NCI-H2196 (cell line): Measurements from ENCODE around the gene EMILIN3.

Experiments
- DNase-seq: peaks from one replicate; lab custom pipeline; 2025; ENCODE audit not compliant: unreplicated experiment; lab: John Stamatoyannopoulos, UW

EMILIN3 gene

DNA sequence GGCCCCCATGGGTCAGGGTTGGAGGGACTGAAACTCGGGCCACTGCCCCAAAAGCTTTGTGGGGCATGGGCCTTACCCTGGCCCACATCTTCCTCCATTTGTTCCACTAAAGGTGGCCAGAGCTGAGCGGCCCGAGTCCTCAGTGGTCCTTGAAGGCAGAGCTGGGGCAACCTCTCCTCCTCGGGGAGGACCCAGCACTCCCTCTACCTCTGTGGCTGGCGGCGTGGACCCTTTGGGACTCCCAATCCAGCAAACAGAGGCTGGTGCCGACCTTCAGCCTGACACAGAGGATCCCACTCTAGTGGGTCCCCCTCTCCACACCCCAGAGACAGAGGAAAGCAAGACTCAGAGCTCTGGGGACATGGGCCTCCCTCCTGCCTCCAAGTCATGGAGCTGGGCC is 16.7 kb downstream of the EMILIN3 start:
- DNase-seq = no peak

GRCh38 chr20:41349266-41349665 is 17.4 kb downstream of the EMILIN3 start:
- DNase-seq = no peak

GRCh38 chr20:41348430-41349172 is 18.0 kb downstream of the EMILIN3 start:
- no peak for DNase-seq

DNA sequence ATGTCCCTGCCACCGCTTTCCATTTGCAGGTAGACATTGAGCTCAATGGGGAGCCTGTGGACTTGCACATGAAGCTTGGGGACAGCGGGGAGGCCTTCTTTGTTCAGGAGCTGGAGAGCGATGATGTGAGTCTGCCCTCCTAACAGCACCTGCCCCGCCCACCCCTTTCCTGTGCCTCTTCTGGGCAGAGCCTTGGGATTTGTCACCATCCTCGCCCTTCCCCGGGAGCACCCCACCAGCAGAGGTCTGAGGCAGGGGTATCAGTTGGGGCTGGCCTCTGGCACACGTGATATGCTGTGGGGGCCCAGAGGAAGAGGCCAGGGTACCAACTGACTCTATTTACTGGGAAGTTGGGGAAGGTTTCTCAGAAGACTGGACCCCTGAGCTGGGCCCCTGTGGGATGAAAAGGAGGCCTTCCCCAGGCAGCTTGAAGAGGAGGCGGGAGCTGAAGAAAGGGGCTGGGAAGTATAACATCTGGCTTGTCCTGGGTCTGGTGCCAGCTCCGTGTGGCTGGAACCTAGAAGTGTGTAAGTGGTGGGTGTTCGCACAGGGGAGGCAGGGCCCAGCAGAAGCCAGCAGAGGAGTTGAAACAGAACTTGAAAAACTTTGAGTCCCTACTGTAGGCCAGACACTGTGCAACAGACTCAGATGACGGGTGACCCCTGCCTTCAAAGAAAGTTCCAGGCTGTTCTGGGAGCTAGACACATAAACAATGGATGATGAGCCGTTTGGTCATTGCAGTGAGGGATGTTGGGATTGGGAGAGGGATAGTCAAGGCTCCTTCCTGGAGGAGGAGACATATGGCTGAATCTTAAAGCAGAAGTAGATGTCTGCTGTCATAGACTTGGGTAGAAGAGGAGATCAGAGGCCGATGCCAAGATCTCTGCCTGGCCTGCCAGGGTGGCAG is 18.8 kb downstream of the EMILIN3 start:
- no peak for DNase-seq

- no peak for DNase-seq
Observed at GRCh38 chr20:41345729-41346067, 20.9 kb downstream of the EMILIN3 start.

GRCh38 chr20:41344938-41345728 is 21.5 kb downstream of the EMILIN3 start:
- DNase-seq = no peak

GRCh38 chr20:41344477-41344876 is 22.1 kb downstream of the EMILIN3 start:
- DNase-seq = no peak

- DNase-seq = no peak
Observed at GRCh38 chr20:41342474-41343464, 23.8 kb downstream of the EMILIN3 start.

GRCh38 chr20:41340327-41341055 is 26.1 kb downstream of the EMILIN3 start, which contains the start of gene LPIN3:
LPIN3 (plus strand) TSS chr20:41340821; CDS start chr20:41345804, 4,983 bp downstream.
- DNase-seq = peak; percentile 92

GRCh38 chr20:41339957-41340326 is 26.7 kb downstream of the EMILIN3 start:
- peak; percentile 88 for DNase-seq

DNA sequence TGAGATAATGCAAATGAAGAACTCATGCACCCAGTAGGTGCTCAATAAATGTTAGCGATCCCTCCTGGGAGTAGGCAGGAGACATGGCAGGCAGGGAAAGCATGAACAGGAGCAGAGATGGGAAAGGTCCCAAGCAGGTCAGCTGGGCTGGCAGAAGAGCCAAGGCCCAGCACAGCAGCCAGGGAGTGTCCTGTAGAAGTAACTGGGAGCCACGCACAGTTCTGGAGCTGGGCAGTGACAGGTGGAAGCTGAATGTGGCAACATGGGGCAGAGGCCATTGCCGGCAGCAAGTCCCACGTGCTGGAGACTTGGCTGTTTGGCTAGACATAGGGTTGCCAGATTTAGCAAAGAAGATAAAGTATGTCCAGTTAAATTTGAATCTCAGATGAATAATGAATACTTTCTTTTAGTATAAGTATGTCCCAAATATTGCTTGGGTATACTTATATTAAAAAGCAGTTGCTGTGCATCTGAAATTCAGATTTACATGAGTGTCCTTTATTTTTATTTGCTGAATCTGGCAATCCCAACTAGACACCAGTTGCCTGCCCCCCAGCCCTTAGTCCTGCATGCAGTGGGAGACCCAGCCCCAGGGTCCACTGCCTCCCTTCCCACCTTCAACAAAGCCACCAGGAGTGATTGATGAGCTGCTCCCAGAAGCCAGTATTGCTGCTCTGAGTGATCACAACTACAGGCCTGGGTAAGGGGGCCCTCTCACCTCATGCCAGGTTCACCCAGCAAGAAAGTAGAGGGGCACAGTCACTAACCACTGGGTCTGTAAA is 29.7 kb downstream of the EMILIN3 start:
- DNase-seq = no peak

GRCh38 chr20:41335591-41335990 is 31.0 kb downstream of the EMILIN3 start:
- DNase-seq = no peak

GRCh38 chr20:41334443-41335421 is 31.9 kb downstream of the EMILIN3 start:
- DNase-seq = no peak

GRCh38 chr20:41334036-41334435 is 32.6 kb downstream of the EMILIN3 start:
- DNase-seq = no peak

DNA sequence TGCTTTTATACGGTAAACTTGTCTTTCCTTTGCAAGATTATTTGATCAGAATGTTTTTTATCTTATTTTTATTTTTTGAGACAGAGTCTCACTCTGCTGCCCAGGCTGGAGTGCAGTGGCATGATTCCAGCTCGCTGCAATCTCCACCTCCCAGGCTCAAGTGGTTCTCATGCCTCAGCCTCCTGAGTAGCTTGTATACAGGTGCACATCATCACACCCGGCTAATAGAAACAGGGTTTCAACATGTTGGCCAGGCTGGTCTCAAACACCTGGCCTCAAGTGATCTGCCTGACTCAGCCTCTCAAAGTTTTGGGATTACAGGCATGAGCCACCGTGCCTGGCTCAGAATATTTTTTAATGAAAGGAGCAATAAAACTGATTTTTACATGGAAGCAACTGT is 34.9 kb downstream of the EMILIN3 start:
- no peak for DNase-seq

- DNase-seq = no peak
Observed at GRCh38 chr20:41330941-41331340, 35.7 kb downstream of the EMILIN3 start.

DNA sequence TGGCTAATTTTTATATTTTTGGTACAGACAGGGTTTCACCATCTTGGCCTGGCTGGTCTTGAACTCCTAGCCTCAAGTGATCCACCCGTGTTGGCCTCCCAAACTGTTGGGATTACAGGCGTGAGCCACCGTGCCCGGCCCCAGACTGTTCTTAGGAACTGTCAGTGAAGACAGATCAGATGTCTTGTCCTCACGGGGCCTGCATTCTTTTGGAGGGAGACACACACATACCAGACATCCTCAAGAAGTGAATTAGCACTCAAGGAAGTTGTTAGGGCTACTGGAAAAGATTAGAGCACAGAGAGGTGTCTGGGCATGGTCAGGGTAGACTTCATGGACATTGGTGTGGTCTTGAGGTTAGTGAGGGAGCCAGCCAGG is 36.3 kb downstream of the EMILIN3 start:
- no peak for DNase-seq
